Measurements from ENCODE around the gene MICALL2.

MICALL2 gene

DNA sequence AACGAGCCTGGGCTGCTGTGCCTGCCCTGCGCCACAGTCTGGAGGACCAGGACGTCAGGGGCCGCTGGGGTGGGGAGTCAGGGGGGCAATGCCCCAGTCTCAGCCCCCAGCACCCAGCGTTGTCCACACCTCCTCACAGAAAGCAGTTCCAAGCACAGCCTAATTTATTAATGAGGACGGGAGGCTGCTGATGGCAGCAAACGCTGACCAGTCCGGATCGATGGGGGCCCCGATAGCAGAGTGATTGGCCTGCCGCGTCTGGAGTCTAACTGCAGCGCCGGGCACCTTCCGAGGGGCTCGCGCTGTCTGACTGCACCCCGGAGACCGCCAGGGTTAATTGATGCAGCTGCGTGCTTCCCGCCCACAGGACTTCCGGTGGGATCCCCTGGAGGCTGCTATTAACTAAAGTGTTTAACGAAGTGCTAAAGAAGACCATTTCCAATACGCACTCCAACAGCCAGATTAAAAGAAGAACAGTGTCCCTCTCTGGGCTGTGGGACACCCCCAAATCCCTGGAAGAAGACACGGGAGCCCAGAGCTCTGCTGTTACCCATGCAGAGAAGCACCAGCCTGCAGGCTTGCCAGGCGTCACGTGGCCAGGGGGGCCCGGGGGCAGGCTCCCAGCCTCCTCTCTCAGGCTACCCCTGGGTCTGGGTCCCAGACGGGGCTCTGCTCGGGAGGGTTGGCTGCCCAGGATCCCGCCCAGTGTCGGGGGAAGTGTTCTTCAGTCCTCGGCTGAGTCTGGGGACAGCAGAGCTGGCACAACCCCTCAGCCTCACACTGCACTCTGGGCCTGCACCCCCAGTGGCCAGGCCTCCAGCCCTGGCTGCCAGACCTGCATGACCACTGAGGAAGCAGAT lies 63.8 kb downstream of the MICALL2 start:
- DNase-seq (ENCODE audit: low spot score) = no peak

DNA sequence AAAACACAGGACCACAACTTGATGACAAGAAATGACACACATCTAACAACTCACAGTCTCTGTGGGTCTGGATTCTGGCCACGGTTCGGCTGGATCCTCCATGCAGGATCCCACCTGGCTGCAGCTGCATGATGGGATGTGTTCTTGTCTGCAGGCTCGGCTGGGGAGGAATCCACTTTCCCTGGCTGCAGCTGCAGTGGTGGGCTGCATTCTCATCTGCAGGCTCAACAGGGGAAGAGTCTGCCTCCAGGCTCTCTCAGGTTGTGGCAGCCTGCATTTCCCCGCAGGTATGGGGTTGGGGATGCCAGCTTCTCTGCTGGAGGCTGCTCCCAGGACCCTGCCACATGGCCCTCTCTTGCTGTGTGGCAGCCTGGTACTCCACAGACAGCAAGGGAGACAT lies 64.9 kb downstream of the MICALL2 start:
- no peak for DNase-seq (ENCODE audit: low spot score)

DNA sequence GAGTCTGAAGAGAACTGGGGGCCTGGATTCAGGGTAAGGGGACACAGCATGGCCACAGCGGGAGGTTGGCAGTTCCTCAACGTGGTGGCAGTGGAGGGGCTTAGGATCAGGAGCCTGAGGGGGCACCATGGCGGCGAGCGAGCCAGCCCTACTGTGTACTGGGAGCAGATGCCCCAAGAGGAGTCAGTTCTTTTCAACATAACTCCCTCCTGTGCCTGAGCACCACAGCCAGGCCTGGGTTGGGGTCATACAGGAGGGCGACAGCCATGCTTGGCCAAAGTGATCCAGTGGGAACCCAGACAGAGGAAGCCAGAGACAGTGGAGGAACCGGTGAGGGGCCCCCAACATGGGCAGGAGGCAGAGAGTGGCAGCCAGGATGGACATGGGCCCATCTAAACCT lies 65.8 kb downstream of the MICALL2 start:
- no peak for DNase-seq (ENCODE audit: low spot score)

DNA sequence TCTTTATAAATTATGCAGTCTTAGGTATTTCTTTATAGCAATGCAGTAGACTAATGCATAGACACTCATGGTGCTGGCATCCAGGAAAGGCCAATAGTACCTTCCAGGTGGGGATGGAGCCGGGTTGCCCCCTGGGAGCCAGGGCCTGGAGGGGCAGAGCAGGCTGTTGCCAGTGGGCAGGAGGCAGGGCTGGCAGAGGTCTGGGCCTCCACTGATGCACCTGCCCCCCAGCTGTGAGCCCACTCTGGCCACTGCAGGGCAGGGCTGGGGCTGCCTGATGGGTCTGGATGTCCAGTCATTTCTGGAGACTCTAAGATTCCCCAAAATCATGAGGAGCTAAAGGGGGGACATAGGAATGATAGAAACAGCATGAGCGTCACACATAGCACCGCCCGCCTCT lies 66.7 kb downstream of the MICALL2 start:
- DNase-seq (ENCODE audit: low spot score) = no peak

DNA sequence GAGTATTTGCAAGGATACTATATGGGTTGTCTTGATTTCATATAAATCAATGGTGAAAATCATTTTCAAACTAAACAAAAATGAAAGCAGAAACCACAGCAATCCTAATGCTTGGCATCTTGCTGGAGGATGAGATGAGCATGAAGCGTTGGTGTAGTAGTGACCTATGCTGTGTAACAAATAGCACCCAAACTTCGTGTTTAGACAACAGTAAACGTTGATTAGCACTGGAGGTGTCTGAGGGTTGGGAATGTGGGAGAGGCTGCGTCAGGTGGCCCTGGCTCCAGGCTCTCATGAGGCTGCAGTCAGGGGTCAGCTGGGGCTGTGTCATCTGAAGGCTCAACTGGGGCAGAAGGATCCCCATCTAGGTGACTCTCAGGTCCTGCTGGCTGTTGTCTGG lies 67.8 kb downstream of the MICALL2 start:
- no peak for DNase-seq (ENCODE audit: low spot score)

DNA sequence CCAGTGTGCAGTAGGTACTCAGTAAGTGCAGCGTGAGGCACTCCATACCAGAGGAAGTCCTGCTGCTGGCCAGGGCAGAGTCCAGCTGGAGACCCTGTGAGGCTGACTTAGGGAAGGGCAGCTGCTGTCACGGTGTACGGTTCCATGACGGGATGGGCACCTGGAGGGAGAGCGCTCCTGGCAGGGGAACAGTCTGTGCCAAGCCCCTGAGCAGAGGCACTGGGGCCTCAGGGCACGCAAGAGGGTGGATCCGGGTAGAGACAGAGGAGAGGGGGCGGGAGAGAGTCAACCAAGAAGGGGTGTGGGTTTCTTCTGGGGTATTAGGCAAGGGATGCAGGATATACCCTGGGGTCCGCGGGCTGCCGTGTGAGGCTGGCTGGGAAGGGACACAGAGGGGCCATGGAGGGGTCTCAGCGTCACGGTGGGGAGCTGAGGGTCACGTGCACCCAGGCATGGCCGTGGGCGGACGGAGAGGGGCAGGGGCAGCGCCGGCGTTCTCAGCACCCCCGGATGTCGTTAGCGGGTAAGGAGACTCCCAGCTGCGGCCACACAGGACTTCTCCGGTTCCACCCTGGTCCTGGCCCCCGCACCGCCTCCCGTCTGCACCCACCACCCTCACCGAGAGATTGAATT lies 70.5 kb downstream of the MICALL2 start:
- no peak for DNase-seq (ENCODE audit: low spot score)

DNA sequence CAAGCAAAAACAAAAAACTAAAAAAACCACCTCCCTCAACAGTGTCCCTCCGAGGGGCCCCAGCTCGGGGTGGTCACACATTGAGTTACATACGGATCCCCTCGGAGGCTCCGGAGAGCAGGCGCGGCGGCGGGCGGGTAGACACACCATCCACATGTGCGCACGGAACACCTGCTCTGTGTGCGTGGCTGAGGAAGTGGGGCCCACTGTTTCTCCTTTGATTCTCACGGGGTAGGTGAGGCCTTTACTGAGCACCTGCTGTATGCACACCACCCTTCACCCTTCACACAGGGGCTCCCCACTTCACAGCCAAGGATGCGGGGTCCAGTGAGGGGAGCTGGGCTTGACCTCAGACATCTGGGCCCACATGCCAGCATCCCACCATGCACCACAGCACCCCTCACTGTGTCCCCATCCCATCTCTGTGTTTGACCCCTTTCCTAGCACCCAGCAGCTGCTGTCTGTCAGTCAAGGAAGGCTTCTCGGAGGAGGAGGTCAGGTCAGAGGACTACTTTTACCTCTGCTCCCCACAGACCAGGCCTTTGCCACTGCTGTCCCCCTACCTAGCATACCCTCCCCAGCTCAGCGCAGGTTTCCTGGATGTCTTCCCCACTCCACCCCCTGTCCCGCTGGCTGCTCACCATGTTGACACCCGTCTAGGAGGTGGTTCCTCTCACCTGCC lies 71.1 kb downstream of the MICALL2 start:
- DNase-seq (ENCODE audit: low spot score) = no peak

DNA sequence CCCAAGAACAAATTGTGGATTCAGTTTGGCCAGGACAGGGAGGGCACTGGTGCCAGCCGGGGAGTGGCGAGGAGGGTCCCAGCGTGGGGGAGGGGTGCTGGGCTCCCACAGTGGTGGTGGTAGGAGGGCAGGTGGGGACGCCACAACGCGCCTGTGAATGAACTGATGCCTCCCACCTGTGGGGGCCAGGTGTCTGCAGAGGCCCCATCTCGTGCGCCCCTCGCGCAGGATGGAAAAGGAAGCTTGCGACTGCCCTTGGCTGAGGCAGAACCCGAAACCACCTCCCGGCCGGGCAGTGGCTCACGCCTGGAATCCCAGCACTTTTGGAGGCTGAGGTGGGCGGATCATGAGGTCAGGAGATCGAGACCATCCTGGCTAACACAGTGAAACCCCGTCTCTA lies 72.0 kb downstream of the MICALL2 start:
- no peak for DNase-seq (ENCODE audit: low spot score)

DNA sequence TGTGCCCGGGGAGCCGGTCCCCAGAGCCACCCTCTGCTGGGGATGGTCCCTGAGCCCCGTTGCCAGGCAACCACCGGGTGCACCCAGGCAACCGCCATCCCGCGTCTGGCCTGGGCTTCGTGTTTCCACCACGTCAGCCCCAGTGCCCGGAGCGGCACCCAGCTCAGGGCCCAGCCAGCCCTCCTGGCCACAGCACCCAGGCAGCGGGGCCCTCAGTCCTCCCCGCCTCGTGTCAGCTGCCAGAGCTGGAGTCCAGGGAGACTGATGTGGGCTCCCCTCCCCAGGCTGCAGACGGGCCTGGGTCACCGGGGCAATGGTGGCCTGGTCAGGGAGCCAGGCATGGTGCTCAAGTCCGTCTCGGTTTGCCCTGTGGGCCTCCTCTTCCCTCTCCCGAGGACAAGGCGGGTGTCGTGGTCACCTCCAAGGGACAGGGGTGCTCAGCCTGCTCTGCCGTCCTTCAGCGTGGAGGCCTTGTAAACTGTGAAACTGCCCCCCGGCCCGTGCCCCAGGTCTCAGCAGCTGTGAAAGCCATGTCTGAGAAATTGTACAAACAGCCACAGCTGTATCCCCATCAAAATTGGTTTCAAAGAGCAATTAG lies 72.5 kb downstream of the MICALL2 start:
- no peak for DNase-seq (ENCODE audit: low spot score)

DNA sequence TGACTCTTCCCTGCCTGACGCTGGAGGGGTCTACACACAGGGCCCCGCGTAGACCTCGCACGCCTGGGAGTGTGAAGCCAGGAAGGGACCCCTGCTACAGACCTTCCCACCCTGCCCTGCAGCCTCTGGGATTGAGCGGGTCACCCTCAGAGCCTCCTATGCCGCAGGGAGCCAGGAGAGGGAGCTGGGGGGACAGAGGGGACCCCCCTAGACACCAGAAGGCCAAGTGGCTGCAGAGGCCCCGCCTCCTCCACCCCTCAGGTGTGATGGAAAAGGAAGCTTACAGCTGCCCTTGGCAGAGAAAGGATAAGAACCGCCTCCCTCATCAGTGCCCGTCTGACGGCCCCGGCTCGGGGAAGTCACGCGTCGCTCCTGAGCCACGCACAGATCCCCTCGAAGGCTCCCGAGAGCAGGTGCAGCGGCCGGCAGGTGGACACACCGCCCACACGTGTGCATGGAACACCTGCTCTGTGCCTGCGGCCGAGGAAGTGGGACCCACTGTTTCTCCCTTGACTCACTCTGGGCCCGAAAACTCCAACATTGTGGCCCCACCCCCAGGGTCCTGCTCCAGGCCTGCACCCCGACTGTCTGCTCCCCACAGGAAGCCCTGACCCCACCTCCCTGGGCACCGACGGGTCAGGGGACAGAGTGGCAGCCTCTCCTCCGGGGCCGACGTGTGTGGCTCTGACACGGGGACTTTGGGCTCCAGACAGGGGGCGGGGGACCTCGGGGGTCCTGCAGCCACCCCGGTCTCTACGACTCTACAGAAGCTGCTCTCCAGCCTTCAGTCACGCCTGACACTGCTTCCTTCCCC lies 73.3 kb downstream of the MICALL2 start:
- no peak for DNase-seq (ENCODE audit: low spot score)

DNA sequence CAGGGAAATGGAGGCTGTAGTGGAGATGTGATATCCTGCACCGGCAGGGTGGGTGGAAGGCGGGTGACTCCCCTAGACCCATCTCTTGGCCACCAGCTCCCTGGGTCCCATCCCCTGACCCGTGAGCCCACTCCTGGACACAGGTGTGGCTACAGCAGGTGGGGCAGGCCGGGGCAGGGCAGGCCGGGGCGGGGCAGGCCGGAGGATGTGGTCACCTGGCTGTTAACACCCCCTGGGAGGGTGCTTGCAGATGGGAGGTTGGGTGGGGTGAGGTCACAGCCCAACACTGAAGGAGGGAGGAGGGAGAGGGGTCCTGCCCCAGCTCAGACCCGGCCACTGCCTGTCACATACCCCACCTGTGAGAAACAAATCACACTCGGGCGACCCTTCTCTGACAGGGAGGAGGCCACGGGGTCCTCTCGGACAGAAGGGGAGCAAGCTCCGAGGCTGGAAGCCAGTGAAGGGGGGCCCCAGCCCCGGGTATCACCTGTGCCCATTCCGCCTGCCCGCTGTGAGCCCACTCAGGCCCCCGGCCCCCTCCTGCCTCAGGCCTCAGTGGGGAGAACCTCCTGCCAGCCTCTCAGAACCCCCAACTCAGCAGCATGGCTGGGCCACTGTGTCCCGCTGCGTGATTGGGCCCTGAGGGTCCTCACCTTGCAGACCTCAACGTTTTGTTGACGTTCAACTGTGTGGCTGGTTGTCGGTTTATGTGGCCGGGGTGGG lies 74.0 kb downstream of the MICALL2 start:
- no peak for DNase-seq (ENCODE audit: low spot score)

All from SK-N-DZ (cell line).